ENCODE measurements around the gene CAPN2. TPM values are rescaled to one million over a fixed set of nuclear protein-coding genes. Genes with fewer than 3 reads are reported as not detected.
A peak's percentile ranks its signal among the peaks of the same experiment; 100 is the strongest.

CAPN2 gene
- total RNA-seq, 1 donor from 2014 or later, result 306 TPM

DNA sequence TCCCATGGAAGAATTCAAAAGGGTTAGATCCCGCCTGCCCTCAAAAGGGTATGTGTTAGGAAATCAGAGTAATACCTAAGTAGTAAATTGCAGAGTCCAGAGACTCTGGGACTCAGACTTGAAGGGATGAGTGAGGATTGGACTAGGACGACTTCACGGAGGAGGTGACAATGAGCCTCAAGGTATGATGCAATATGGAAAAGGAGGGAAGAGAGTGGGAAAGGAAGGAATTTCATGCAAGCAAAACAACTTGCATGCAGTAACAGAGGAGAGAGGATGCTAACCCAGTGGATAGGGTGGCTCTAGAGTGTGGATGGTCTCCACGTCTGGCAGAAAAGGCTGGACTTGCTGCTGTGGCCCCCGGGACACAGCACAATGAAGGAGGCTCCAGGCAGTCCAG lies 4.8 kb downstream of the CAPN2 start:
- DNase-seq, result no peak
- peaks cover 75% of the 10 kb centered on the region for H3K4me1 ChIP-seq
- H3K4me3 ChIP-seq, result no peak overlapping the region
- no peak for TF ChIP-seq CTCF (IDR thresholded peaks at IDR 0.05)
- H3K9me3 ChIP-seq, result no peaks in the 10 kb centered on the region
- H3K27ac ChIP-seq, result peak overlapping the region; percentile 98
- H3K27me3 ChIP-seq, result no peaks in the 10 kb centered on the region
- peaks cover 40% of the 10 kb centered on the region for H3K36me3 ChIP-seq
- intact Hi-C loops (cut with DNase I), result no loop called here
- no peak for ATAC-seq

DNA sequence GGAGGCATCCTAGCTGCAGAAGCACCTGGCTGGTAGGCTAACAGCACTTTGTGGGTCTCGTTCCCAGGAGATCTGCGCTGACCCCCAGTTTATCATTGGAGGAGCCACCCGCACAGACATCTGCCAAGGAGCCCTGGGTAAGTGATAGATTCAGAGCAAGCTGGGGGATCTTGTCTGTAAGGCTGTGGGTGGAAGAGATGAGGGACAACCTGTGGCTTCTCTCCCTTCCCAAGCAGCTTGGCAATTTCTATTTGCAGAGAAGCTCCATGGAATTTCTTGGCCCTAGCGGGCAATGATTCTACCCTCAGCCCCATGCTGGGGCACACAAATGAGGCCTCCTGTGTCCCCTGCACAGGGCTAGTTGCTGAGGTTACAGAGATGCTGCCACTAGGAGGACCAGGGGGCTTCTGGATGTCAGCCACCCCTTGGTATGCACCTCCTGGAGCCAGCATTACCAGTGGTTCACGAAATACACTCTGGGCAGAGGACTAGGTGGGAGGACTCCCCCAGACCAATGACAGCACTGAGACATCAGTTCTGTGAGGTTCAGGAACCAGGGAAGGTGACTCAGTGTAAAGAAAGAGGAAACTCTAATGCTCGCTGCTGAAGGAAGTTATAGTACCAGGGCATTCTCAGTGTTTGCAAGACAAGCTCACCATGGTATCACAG lies 5.5 kb downstream of the CAPN2 start:
- Histone ChIP-seq H3K27ac (peak overlapping the region; percentile 98), H3K4me1 (peaks cover 83% of the 10 kb centered on the region), H3K27me3 (no peaks in the 10 kb centered on the region), H3K9me3 (no peaks in the 10 kb centered on the region), H3K4me3 (no peak overlapping the region), H3K36me3 (peaks cover 45% of the 10 kb centered on the region)
- ATAC-seq (peak; percentile 9), DNase-seq (no peak)
- intact Hi-C loops (cut with DNase I), result no loop called here
- no peak for TF ChIP-seq CTCF (IDR thresholded peaks at IDR 0.05)

DNA sequence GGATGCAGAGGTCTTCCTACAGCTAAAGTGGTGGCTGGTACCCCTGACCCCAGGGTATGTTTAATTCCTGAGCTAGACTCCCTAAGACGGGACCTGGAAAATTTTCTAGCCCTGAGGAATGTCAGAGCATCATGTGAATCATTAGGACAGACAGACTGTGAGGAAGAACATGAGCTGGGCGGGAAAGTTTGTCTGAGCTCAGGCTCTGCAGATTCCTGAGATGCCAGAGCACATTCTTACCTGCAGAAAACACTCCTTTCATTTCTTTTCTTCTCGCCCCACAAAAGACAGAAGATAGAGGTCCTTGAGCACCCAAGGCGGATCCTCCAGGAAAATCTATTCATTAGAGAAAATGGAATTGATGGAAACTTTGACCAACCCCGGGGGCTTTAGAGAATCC lies 6.5 kb downstream of the CAPN2 start:
- H3K27me3 ChIP-seq, result no peaks in the 10 kb centered on the region
- no peak overlapping the region for H3K4me3 ChIP-seq
- no peak for ATAC-seq
- no peak for DNase-seq
- H3K4me1 ChIP-seq, result peaks cover 85% of the 10 kb centered on the region
- no peaks in the 10 kb centered on the region for H3K9me3 ChIP-seq
- no peak for TF ChIP-seq CTCF (IDR thresholded peaks at IDR 0.05)
- intact Hi-C loops (cut with DNase I), result no loop called here
- peaks cover 54% of the 10 kb centered on the region for H3K36me3 ChIP-seq
- H3K27ac ChIP-seq, result peak overlapping the region; percentile 98

DNA sequence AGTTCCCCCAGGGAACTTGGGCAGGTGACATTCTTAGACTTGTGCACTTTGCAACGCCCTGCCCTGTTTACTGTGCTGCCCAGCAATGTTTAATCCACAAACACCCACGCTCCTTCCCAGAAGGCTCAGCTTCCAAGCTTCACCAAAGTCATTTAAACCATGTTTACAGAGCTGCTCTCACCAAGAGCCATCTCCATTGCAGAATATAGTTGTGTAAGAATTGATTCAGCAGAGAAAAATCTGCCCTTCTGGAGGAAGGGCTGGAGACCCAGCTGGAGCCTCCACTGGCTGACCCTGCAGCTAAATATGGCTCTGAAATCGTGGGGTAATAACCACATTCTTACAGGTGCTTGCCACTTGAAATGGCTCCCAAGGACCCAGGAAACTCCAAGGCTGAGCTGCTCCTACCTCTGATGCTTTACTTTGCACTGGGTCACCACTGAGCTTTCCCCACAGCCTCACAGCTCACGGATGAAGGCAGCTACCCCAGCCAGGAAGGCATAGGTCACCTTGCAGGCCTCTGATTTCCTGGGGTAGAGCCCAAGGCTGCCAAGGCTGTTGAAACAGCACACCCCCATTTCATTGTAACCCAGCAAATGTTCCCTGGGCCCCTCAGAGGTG lies 8.7 kb downstream of the CAPN2 start:
- Histone ChIP-seq H3K4me3 (no peak overlapping the region), H3K36me3 (peaks cover 64% of the 10 kb centered on the region), H3K4me1 (peaks cover 68% of the 10 kb centered on the region), H3K27ac (peak overlapping the region; percentile 86), H3K27me3 (no peaks in the 10 kb centered on the region), H3K9me3 (no peaks in the 10 kb centered on the region)
- no peak for DNase-seq
- ATAC-seq, result peak; percentile 87
- intact Hi-C loops (cut with DNase I), result no loop called here
- no peak for TF ChIP-seq CTCF (IDR thresholded peaks at IDR 0.05)

DNA sequence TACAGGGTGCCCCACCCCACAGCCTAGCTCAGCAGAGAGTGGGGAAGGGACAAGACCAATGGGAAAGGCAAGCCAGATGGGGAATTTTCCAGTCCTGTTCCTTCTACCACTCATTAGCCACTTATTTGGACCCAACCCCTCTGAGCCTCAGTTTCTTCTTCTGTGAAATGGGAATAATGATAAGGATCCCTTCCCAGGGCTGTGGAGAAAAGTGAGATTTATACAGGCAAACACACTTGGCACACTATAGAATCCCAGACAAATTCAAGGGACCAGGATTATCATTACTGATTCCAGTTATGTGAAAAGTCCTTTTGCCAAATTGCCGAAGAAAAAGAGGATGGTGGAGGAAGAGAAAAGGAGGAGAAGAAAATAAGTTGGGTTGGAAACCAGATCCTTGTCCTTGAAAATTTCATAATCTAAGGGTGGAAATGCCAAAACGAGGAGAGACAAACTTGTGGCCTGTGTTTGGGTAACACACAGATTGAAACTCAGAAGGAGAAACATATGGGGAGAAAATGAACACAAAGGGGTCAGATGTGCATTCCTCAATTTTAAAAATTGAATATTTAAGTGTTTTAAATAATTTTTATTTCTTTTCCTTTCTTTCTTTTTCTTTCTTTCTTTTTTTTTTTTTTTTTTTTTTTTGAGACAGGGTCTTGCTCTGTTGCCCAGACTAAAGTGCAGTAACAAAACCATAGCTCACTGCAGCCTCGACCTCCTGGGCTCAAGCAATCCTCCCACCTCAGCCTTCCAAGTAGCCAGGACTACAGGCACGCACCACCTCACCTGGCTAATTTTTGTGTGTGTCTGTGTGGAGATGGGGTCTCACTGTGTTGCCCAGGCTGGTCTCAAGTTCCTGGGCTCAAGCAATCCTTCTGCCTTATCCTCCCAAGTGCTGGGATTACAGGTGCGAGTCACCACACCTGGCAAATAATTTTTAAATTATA lies 9.6 kb downstream of the CAPN2 start:
- peak overlapping the region; percentile 86 for H3K27ac ChIP-seq
- intact Hi-C loops (cut with DNase I), result no loop called here
- no peak overlapping the region for H3K4me3 ChIP-seq
- no peak for DNase-seq
- ATAC-seq, result no peak
- no peaks in the 10 kb centered on the region for H3K27me3 ChIP-seq
- no peaks in the 10 kb centered on the region for H3K9me3 ChIP-seq
- peaks cover 68% of the 10 kb centered on the region for H3K4me1 ChIP-seq
- no peak for TF ChIP-seq CTCF (IDR thresholded peaks at IDR 0.05)
- peaks cover 64% of the 10 kb centered on the region for H3K36me3 ChIP-seq

All from upper lobe of right lung (tissue), 1 donor.